ENCODE measurements around the gene SLIT3.
A peak's percentile ranks its signal among the peaks of the same experiment; 100 is the strongest.

- TF ChIP-seq POLR2A (IDR thresholded peaks at IDR 0.05): no peak
- peak in 5 of 7 experiments; percentile 16 to 65 (median 61) for TF ChIP-seq CTCF (IDR thresholded peaks at IDR 0.05)
Measured at GRCh38 chr5:169197343-169197742, 103.6 kb downstream of the SLIT3 start.
